Parathyroid adenoma (tissue), 2 donors: Measurements from ENCODE around the gene ADCY1.

Experiments used
- H2AFZ ChIP-seq: fragments of 300-600 bp; sonication (generic); one replicate; pipeline ENCODE4 v1.7.0; 2017; ENCODE audit warnings: antibody characterized with exemption, mild to moderate bottlenecking
- H3K27ac ChIP-seq: fragments of 300-600 bp; sonication (generic); one replicate; pipeline ENCODE4 v1.7.0; 2017
- H3K27me3 ChIP-seq: fragments of 300-600 bp; sonication (generic); one replicate; pipeline ENCODE4 v1.7.0; 2017; ENCODE audit warnings: low read length; ENCODE audit not compliant: control insufficient read depth, insufficient read depth
- H3K36me3 ChIP-seq: fragments of 300-600 bp; sonication (generic); one replicate; pipeline ENCODE4 v1.7.0; 2017; ENCODE audit warnings: low read length; ENCODE audit not compliant: control insufficient read depth, insufficient read depth
- H3K4me1 ChIP-seq: fragments of 300-600 bp; sonication (generic); one replicate; pipeline ENCODE4 v1.7.0; 2017; ENCODE audit warnings: control low read depth
- H3K4me2 ChIP-seq: fragments of 300-600 bp; sonication (generic); one replicate; pipeline ENCODE4 v1.7.0; 2017; ENCODE audit warnings: low read length
- H3K4me3 ChIP-seq: fragments of 300-600 bp; sonication (generic); one replicate; pipeline ENCODE4 v1.7.0; 2017; ENCODE audit warnings: low read depth, low read length
- H3K79me2 ChIP-seq: fragments of 300-600 bp; sonication (generic); one replicate; pipeline ENCODE4 v1.7.0; 2017; ENCODE audit warnings: control low read depth
- H3K9ac ChIP-seq: fragments of 300-600 bp; sonication (generic); one replicate; pipeline ENCODE4 v1.7.0; 2017; ENCODE audit warnings: mild to moderate bottlenecking
- H3K9me3 ChIP-seq: fragments of 300-600 bp; sonication (generic); one replicate; pipeline ENCODE4 v1.7.0; 2017; ENCODE audit warnings: low read length; ENCODE audit not compliant: control insufficient read depth
- CTCF ChIP-seq: fragments of 300-600 bp; sonication (generic); IDR thresholded peaks from one replicate; pipeline ENCODE4 v1.7.0; 2017; ENCODE audit warnings: antibody characterized with exemption, mild to moderate bottlenecking
- donor health status: primary hyperparathyroidism.

Gene ADCY1

GRCh38 chr7:45631569-45631968, 57.4 kb downstream of the ADCY1 start:
- no peaks in the 10 kb centered on the region for H3K27me3 ChIP-seq
- no peak overlapping the region for H3K9ac ChIP-seq
- H2AFZ ChIP-seq = no peak overlapping the region
- peaks cover 2% of the 10 kb centered on the region for H3K9me3 ChIP-seq
- H3K27ac ChIP-seq = no peak overlapping the region
- no peaks in the 10 kb centered on the region for H3K79me2 ChIP-seq
- no peak overlapping the region for H3K4me3 ChIP-seq
- TF ChIP-seq CTCF = no peak
- H3K36me3 ChIP-seq = no peaks in the 10 kb centered on the region
- no peaks in the 10 kb centered on the region for H3K4me1 ChIP-seq
- no peak overlapping the region for H3K4me2 ChIP-seq

GRCh38 chr7:45636733-45637132, 62.6 kb downstream of the ADCY1 start:
- H3K36me3 ChIP-seq = no peaks in the 10 kb centered on the region
- no peaks in the 10 kb centered on the region for H3K27me3 ChIP-seq
- no peaks in the 10 kb centered on the region for H3K79me2 ChIP-seq
- no peak overlapping the region for H3K4me2 ChIP-seq
- H3K4me3 ChIP-seq = no peak overlapping the region
- no peak overlapping the region for H3K27ac ChIP-seq
- H2AFZ ChIP-seq = no peak overlapping the region
- no peaks in the 10 kb centered on the region for H3K9me3 ChIP-seq
- no peaks in the 10 kb centered on the region for H3K4me1 ChIP-seq
- TF ChIP-seq CTCF = no peak
- no peak overlapping the region for H3K9ac ChIP-seq

GRCh38 chr7:45638916-45639315, 64.7 kb downstream of the ADCY1 start:
- Histone ChIP-seq H3K79me2 (no peaks in the 10 kb centered on the region), H3K4me3 (no peak overlapping the region), H3K9me3 (no peaks in the 10 kb centered on the region), H3K27ac (no peak overlapping the region), H3K4me2 (no peak overlapping the region), H3K4me1 (no peaks in the 10 kb centered on the region), H3K27me3 (no peaks in the 10 kb centered on the region), H3K9ac (no peak overlapping the region), H2AFZ (no peak overlapping the region), H3K36me3 (no peaks in the 10 kb centered on the region)
- no peak for TF ChIP-seq CTCF

- H3K27me3 ChIP-seq = no peaks in the 10 kb centered on the region
- H3K4me1 ChIP-seq = no peaks in the 10 kb centered on the region
- H3K4me2 ChIP-seq = no peak overlapping the region
Measured at GRCh38 chr7:45642044-45642443, 67.9 kb downstream of the ADCY1 start.

More at GRCh38 chr7:45642044-45642443, 67.9 kb downstream of the ADCY1 start:
- TF ChIP-seq CTCF = no peak
- H3K36me3 ChIP-seq = no peaks in the 10 kb centered on the region
- no peak overlapping the region for H3K4me3 ChIP-seq
- H2AFZ ChIP-seq = no peak overlapping the region
- H3K79me2 ChIP-seq = no peaks in the 10 kb centered on the region
- no peaks in the 10 kb centered on the region for H3K9me3 ChIP-seq
- H3K27ac ChIP-seq = no peak overlapping the region
- H3K9ac ChIP-seq = no peak overlapping the region
